ENCODE data around the gene ADK. TPM values are rescaled to one million over a fixed set of nuclear protein-coding genes. Genes with fewer than 3 reads are reported as not detected.
"Not testable (repeated sequence)": the region's sequence is repeated elsewhere in the genome, so short reads cannot be mapped to it uniquely, and the experiment has no call there.

The ADK gene
- total RNA-seq, 2 donors from 2014 or later = 14.4 to 24.3 TPM

- ATAC-seq (ENCODE audit: insufficient number of reproducible peaks, low FRiP score, low read depth) (peak; percentile 57), DNase-seq (ENCODE audit: low spot score) (no peak)
- Histone ChIP-seq H3K27ac (peak overlapping the region; percentile 71 to 92), H3K4me3 (peak overlapping the region; percentile 32), H3K4me1 (ENCODE audit: control insufficient read depth in 1 of 2, low read depth in 2 of 2) (peaks cover 19 to 62% of the 10 kb centered on the region in 2 donors), H3K27me3 (replicated peaks; ENCODE audit: insufficient read depth) (no peaks in the 10 kb centered on the region), H3K9me3 (no peaks in the 10 kb centered on the region), H3K36me3 (no peaks in the 10 kb centered on the region)
- TF ChIP-seq, protein P1, sequence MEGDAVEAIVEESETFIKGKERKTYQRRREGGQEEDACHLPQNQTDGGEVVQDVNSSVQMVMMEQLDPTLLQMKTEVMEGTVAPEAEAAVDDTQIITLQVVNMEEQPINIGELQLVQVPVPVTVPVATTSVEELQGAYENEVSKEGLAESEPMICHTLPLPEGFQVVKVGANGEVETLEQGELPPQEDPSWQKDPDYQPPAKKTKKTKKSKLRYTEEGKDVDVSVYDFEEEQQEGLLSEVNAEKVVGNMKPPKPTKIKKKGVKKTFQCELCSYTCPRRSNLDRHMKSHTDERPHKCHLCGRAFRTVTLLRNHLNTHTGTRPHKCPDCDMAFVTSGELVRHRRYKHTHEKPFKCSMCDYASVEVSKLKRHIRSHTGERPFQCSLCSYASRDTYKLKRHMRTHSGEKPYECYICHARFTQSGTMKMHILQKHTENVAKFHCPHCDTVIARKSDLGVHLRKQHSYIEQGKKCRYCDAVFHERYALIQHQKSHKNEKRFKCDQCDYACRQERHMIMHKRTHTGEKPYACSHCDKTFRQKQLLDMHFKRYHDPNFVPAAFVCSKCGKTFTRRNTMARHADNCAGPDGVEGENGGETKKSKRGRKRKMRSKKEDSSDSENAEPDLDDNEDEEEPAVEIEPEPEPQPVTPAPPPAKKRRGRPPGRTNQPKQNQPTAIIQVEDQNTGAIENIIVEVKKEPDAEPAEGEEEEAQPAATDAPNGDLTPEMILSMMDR (IDR thresholded peaks at IDR 0.05) = no peak
Measured at GRCh38 chr10:74290708-74291107, 139.7 kb downstream of the ADK start.

DNA sequence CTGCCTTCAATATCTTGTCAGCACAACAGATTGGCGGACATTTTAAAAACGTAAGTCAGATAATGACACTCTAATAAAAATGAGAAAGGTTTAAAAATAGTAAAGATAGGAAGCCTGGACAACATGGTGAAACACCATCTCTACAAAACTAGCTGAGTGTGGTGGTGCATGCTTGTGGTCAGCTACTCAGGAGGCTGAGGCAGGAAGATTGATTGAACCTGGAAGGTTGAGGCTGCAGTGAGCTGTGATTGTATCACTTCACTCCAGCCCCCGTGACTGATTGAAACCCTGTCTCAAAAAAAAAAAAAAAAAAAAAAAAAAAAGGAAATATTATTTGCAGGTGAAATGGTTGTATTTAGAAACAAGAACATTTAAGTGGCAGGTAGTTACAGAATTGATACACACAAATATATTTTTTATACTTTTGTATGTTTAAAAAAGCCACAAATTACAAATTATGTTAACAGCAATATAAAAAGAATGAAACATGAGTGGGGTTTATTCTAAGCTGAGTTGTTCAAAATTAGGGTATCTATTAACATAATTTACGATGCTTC is 141.9 kb downstream of the ADK start:
- ATAC-seq (ENCODE audit: insufficient number of reproducible peaks, low FRiP score, low read depth) (no peak), DNase-seq (ENCODE audit: low spot score) (no peak)
- Histone ChIP-seq H3K27ac (peak overlapping the region; percentile 71 to 92), H3K4me1 (ENCODE audit: control insufficient read depth in 1 of 2, low read depth in 2 of 2) (peaks cover 19 to 62% of the 10 kb centered on the region in 2 donors), H3K36me3 (no peaks in the 10 kb centered on the region), H3K27me3 (replicated peaks; ENCODE audit: insufficient read depth) (no peaks in the 10 kb centered on the region), H3K9me3 (no peaks in the 10 kb centered on the region), H3K4me3 (no peak overlapping the region)
- TF ChIP-seq, protein P1 (IDR thresholded peaks at IDR 0.05) = no peak

DNA sequence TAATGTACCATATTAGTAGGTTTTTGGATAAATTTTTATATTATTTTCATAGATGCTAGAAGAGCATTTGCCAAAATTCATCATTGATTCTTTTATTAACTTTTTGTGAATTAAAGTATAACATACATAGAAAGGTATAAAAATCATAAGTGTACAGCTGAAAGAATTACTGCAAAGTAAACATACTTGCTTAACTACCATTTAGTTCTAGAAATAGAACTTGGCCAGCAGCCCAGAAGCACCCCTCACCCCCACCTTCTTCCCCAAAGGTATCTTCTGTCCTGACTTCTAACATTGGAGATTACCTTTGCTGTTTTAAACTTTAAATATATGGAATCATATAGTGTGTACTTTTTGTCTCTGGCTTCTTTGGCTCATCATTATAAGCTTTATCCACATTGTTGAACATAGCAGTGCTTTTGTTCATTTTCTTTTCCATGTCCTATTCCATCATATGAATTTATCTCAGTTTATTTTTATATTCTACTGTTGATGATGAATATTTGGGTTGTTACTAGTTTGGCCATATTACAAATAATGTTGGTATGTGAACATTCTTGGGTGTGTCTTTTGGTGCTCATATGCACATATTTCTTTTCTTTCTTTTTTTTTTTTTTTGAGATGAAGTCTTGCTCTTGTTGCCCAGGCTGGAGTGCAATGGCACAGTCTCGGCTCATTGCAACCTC is 142.8 kb downstream of the ADK start:
- DNase-seq (ENCODE audit: low spot score) (no peak), ATAC-seq (ENCODE audit: insufficient number of reproducible peaks, low FRiP score, low read depth) (no peak)
- Histone ChIP-seq H3K27ac (peak overlapping the region; percentile 71 to 92), H3K27me3 (replicated peaks; ENCODE audit: insufficient read depth) (no peaks in the 10 kb centered on the region), H3K4me3 (peak overlapping the region; percentile 31), H3K9me3 (no peaks in the 10 kb centered on the region), H3K36me3 (no peaks in the 10 kb centered on the region), H3K4me1 (ENCODE audit: control insufficient read depth in 1 of 2, low read depth in 2 of 2) (peaks cover 19 to 60% of the 10 kb centered on the region in 2 donors)
- TF ChIP-seq, protein P1 (IDR thresholded peaks at IDR 0.05) = no peak

DNA sequence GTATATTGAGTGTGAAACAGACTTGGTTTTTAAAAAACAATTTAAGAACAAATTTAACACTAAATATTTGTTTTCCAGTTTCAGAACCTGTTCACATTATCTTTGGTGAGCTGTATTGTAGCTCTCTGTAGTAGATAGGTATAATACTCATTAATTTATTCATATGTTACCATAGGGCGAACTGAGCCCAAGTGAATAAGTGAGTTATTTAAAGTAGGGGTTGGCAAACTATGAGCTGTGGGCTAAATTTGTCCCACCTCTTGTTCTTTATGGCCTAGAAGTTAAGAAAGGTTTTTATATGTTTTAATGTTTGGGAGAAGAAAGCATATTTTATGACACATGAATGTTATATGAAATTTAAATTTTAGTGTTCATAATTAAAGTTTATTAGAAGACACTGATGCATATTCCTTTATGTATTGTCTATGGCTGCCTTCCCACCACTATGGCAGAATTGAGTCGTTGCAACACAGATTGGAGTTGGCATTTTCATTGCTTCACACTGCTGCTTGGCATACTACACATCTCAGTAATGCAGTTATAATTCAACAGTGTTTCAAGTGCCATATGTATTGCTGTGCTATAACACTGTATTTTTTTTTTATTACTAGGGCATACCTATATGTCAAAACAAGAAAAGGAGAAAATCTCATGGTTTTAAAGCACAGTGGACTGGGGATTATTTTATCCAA is 146.5 kb downstream of the ADK start:
- no peak for DNase-seq (ENCODE audit: low spot score)
- H3K27ac ChIP-seq = no peak overlapping the region
- H3K9me3 ChIP-seq = no peaks in the 10 kb centered on the region
- no peaks in the 10 kb centered on the region for H3K36me3 ChIP-seq
- TF ChIP-seq, protein P1 (IDR thresholded peaks at IDR 0.05) = no peak
- no peaks in the 10 kb centered on the region for H3K27me3 ChIP-seq (replicated peaks; ENCODE audit: insufficient read depth)
- peaks cover 7 to 28% of the 10 kb centered on the region in 2 donors for H3K4me1 ChIP-seq (ENCODE audit: control insufficient read depth in 1 of 2, low read depth in 2 of 2)
- no peak for ATAC-seq (ENCODE audit: insufficient number of reproducible peaks, low FRiP score, low read depth)
- H3K4me3 ChIP-seq = no peak overlapping the region

DNA sequence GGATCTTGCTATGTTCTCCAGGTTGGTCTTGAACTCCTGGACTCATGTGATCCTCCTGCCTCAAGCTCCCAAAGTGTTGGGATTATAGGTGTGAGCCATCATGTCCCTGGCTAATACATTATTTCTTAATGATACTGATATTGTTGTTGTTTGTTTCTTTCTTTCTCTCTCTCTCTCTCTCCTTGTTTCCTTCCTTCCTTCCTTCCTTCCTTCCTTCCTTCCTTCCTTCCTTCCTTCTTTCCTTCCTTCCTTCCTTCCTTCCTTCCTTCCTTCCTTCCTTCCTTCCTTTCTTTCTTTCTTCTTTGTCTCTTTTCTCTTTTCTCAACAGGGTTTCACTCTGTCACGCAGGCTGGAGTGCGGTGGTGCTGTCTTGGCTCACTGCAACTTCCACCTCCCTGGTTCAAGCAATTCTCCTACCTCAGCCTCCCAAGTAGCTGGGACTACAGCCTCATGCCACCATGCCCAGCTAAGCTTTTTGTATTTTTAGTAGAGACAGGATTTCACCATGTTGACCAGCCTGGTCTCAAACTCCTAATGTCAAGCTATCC is 149.1 kb downstream of the ADK start:
- DNase-seq (ENCODE audit: low spot score); H3K27me3 ChIP-seq (replicated peaks; ENCODE audit: insufficient read depth); H3K4me3 ChIP-seq; H3K9me3 ChIP-seq; H3K27ac ChIP-seq; ATAC-seq (ENCODE audit: insufficient number of reproducible peaks, low FRiP score, low read depth); H3K36me3 ChIP-seq: not testable (repeated sequence)
- peaks cover 6 to 13% of the 10 kb centered on the region in 2 donors for H3K4me1 ChIP-seq (ENCODE audit: control insufficient read depth in 1 of 2, low read depth in 2 of 2)

Data from thoracic aorta (tissue), 2 donors.